HEK293T (cell line): ENCODE results near the gene PTPRD.

Experiments used
- FOXK2 ChIP-seq: fragments of 450-650 bp; IDR thresholded peaks from 2 replicates; pipeline ENCODE4 v1.6.1; 2016; ENCODE audit warnings: mild to moderate bottlenecking
- HDGF ChIP-seq: fragments of 450-650 bp; IDR thresholded peaks from 2 replicates; pipeline ENCODE4 v1.6.1; 2017; ENCODE audit warnings: antibody characterized with exemption, borderline replicate concordance
- NFRKB ChIP-seq: fragments of 450-650 bp; IDR thresholded peaks from 2 replicates; pipeline ENCODE4 v1.6.1; 2016; ENCODE audit warnings: mild to moderate bottlenecking, moderate library complexity
- PKNOX1 ChIP-seq: fragments of 450-650 bp; IDR thresholded peaks from 2 replicates; pipeline ENCODE4 v1.6.1; 2016
- SP1 ChIP-seq: fragments of 450-650 bp; IDR thresholded peaks from 2 replicates; pipeline ENCODE4 v1.6.1; 2017
- SUZ12 ChIP-seq: fragments of 450-650 bp; IDR thresholded peaks from 2 replicates; pipeline ENCODE4 v1.6.1; 2016; ENCODE audit warnings: mild to moderate bottlenecking
- ZNF384 ChIP-seq: fragments of 450-650 bp; IDR thresholded peaks from 2 replicates; pipeline ENCODE4 v1.6.1; 2016

- no peak for TF ChIP-seq SP1
- no peak for TF ChIP-seq PKNOX1
- TF ChIP-seq ZNF384 = no peak
- no peak for TF ChIP-seq FOXK2
- TF ChIP-seq NFRKB = no peak
- TF ChIP-seq HDGF = no peak
- TF ChIP-seq SUZ12 = no peak
These were observed 1736.5 kb downstream of the PTPRD start for GRCh38 chr9:8876303-8876702.
